CD4-positive, alpha-beta T cell treated with Interleukin-10 for 1 hour (primary cell): ENCODE results near the gene EZH2.

Source experiments
- DNase-seq: peaks from one replicate; pipeline ENCODE4 v3.0.0-alpha.2; 2020

Gene EZH2

GRCh38 chr7:148852272-148852671 lies 31.8 kb downstream of the EZH2 start:
- no peak for DNase-seq

- DNase-seq = no peak
Observed at GRCh38 chr7:148850564-148850963, 33.5 kb downstream of the EZH2 start.

GRCh38 chr7:148849393-148850098 lies 34.5 kb downstream of the EZH2 start:
- no peak for DNase-seq

- DNase-seq = no peak
Observed at GRCh38 chr7:148847815-148848734, 36.0 kb downstream of the EZH2 start.

GRCh38 chr7:148838905-148839304 lies 45.2 kb downstream of the EZH2 start:
- peak; percentile 47 for DNase-seq

GRCh38 chr7:148835854-148836253 lies 48.2 kb downstream of the EZH2 start:
- DNase-seq = no peak

GRCh38 chr7:148834605-148835004 lies 49.5 kb downstream of the EZH2 start:
- no peak for DNase-seq

- DNase-seq = no peak
Observed at GRCh38 chr7:148831782-148832181, 52.3 kb downstream of the EZH2 start.

- no peak for DNase-seq
Observed at GRCh38 chr7:148830897-148831692, 53.0 kb downstream of the EZH2 start.

- DNase-seq = no peak
Observed at GRCh38 chr7:148828965-148829364, 55.1 kb downstream of the EZH2 start.

GRCh38 chr7:148825338-148825737 lies 58.8 kb downstream of the EZH2 start:
- no peak for DNase-seq

GRCh38 chr7:148824864-148825263 lies 59.2 kb downstream of the EZH2 start:
- no peak for DNase-seq

- DNase-seq = no peak
Observed at GRCh38 chr7:148821422-148821821, 62.7 kb downstream of the EZH2 start.

- no peak for DNase-seq
Observed at GRCh38 chr7:148819697-148820360, 64.3 kb downstream of the EZH2 start.

GRCh38 chr7:148815612-148816011 lies 68.5 kb downstream of the EZH2 start:
- DNase-seq = no peak

- no peak for DNase-seq
Observed at GRCh38 chr7:148814922-148815559, 69.0 kb downstream of the EZH2 start.

GRCh38 chr7:148813890-148814289 lies 70.2 kb downstream of the EZH2 start:
- DNase-seq = no peak

GRCh38 chr7:148811892-148812291 lies 72.2 kb downstream of the EZH2 start:
- no peak for DNase-seq

GRCh38 chr7:148809856-148810255 lies 74.2 kb downstream of the EZH2 start:
- no peak for DNase-seq

- no peak for DNase-seq
Observed at GRCh38 chr7:148807436-148807835, 76.7 kb downstream of the EZH2 start.

- DNase-seq = no peak
Observed at GRCh38 chr7:148806187-148806586, 77.9 kb downstream of the EZH2 start.
